Caco-2 (cell line): ENCODE results near the gene RHCG. TPM values are rescaled to one million over a fixed set of nuclear protein-coding genes. Genes with fewer than 3 reads are reported as not detected.
A peak's percentile ranks its signal among the peaks of the same experiment; 100 is the strongest.

Source experiments
- BruUV-seq: library from RNA; stranded (reverse); fragments of 400-500 nt; replicated peaks from 2 replicates; lab custom pipeline; 2021; lab: Mats Ljungman, UMichigan
- CTCF ChIA-PET: fragments of 300-600 bp; sonication (Branson Sonifier 250); formaldehyde crosslinking; loops from one replicate; lab custom pipeline; 2022; ENCODE audit warnings: antibody characterized with exemption; lab: Charles Lee
- POLR2A ChIA-PET: fragments of 300-600 bp; sonication (Branson Sonifier 250); formaldehyde crosslinking; loops from one replicate; lab custom pipeline; 2022; ENCODE audit warnings: antibody characterized with exemption; lab: Charles Lee
- DNase-seq, 2 experiments: peaks; one replicate each; pipeline versions ENCODE4 v3.0.0 to v3.0.0-alpha.2; 2020 to 2022
- H3K27me3 ChIP-seq: replicated peaks from 2 replicates; pipeline ENCODE4 v1.6.0; 2011; ENCODE audit warnings: low read length; ENCODE audit not compliant: control insufficient read depth, insufficient read depth
- H3K36me3 ChIP-seq: 2 replicates; pipeline ENCODE4 v1.5.1; 2011; ENCODE audit warnings: low read length; ENCODE audit not compliant: control insufficient read depth, insufficient read depth
- H3K4me1 ChIP-seq: fragments of 250-450 bp; sonication (Bioruptor Pico); 2 replicates; pipeline ENCODE4 v1.5.1; 2020; ENCODE audit warnings: mild to moderate bottlenecking
- H3K4me3 ChIP-seq: 2 replicates; pipeline ENCODE4 v1.5.1; 2011; ENCODE audit warnings: low read depth, mild to moderate bottlenecking, control low read depth, low read length
- H3K9me3 ChIP-seq: fragments of 250-450 bp; sonication (Bioruptor Pico); 2 replicates; pipeline ENCODE4 v1.5.1; 2020; ENCODE audit warnings: mild to moderate bottlenecking, moderate library complexity
- H3K27ac Mint-ChIP-seq: one replicate; pipeline ENCODE4 v1.8.0; 2022; ENCODE audit warnings: mixed read lengths; ENCODE audit not compliant: unreplicated experiment
- H3K27me3 Mint-ChIP-seq: one replicate; pipeline ENCODE4 v1.8.0; 2022; ENCODE audit warnings: mixed read lengths; ENCODE audit not compliant: insufficient read depth, unreplicated experiment
- H3K36me3 Mint-ChIP-seq: one replicate; pipeline ENCODE4 v1.8.0; 2022; ENCODE audit warnings: mild to moderate bottlenecking, mixed read lengths; ENCODE audit not compliant: insufficient read depth, unreplicated experiment
- H3K4me1 Mint-ChIP-seq: one replicate; pipeline ENCODE4 v1.8.0; 2022; ENCODE audit warnings: low read depth, mixed read lengths; ENCODE audit not compliant: unreplicated experiment
- H3K4me3 Mint-ChIP-seq: one replicate; pipeline ENCODE4 v1.8.0; 2022; ENCODE audit warnings: mild to moderate bottlenecking, moderate library complexity, mixed read lengths; ENCODE audit not compliant: unreplicated experiment
- H3K9me3 Mint-ChIP-seq: one replicate; pipeline ENCODE4 v1.8.0; 2022; ENCODE audit warnings: mixed read lengths; ENCODE audit not compliant: unreplicated experiment
- CTCF ChIP-seq, 2 experiments: fragments of 200-600 bp in 1 of 2; IDR thresholded peaks; 1 replicate in 1 of 2; 2 replicates in 1 of 2; pipeline versions ENCODE4 v1.5.1 to v1.8.0; 2011 to 2022; ENCODE audit warnings: antibody characterized with exemption in 1 of 2, control low read depth in 1 of 2, inconsistent platforms in 1 of 2, low read depth in 1 of 2, low read length in 1 of 2, mild to moderate bottlenecking in 1 of 2, moderate library complexity in 1 of 2; ENCODE audit not compliant: insufficient read depth in 1 of 2, severe bottlenecking in 1 of 2, unreplicated experiment in 1 of 2
- intact Hi-C: fragments of 100-400 bp; cut with micrococcal nuclease; formaldehyde crosslinking; loops from one replicate; pipeline ENCODE4 v1.10.0; 2022; ENCODE audit not compliant: unreplicated experiment
- total RNA-seq: library from RNA; stranded (reverse); gene quantifications from 2 replicates; pipeline ENCODE4 v1.2.3, GENCODE V29; 2022

The RHCG gene
- total RNA-seq, 1 experiment from 2014 or later: not detected

- intact Hi-C loops: loop anchor here (1.0 kb wide), 1 partner anchor 20 kb away; no protein-coding TSS in a partner anchor
- peak; percentile 78 to 84 for DNase-seq
- no peak overlapping the region for H3K4me3 Mint-ChIP-seq
- H3K4me1 ChIP-seq: peaks cover 17% of the 10 kb centered on the region
- no TSS peak for BruUV-seq
- peaks cover 14% of the 10 kb centered on the region for H3K4me1 Mint-ChIP-seq
- H3K27me3 Mint-ChIP-seq: no peaks in the 10 kb centered on the region
- H3K9me3 Mint-ChIP-seq: no peaks in the 10 kb centered on the region
- H3K36me3 ChIP-seq: no peaks in the 10 kb centered on the region
- H3K9me3 ChIP-seq: no peaks in the 10 kb centered on the region
- ChIA-PET CTCF (no interaction called here), POLR2A (no interaction called here)
- no peaks in the 10 kb centered on the region for H3K27me3 ChIP-seq
- no peaks in the 10 kb centered on the region for H3K36me3 Mint-ChIP-seq
- no peak overlapping the region for H3K4me3 ChIP-seq
- H3K27ac Mint-ChIP-seq: peak overlapping the region; percentile 4
- peak; percentile 30 to 32 for TF ChIP-seq CTCF (IDR thresholded peaks at IDR 0.05; ENCODE audit: insufficient read depth in 1 of 2, low read depth in 1 of 2, low read length in 1 of 2, severe bottlenecking in 1 of 2, unreplicated experiment in 1 of 2)
Measured at GRCh38 chr15:89436560-89437311, 59.6 kb downstream of the RHCG start.

GRCh38 chr15:89435362-89435761 is 61.0 kb downstream of the RHCG start:
- Mint-ChIP-seq H3K4me1 (peaks cover 18% of the 10 kb centered on the region), H3K4me3 (no peak overlapping the region), H3K27me3 (no peaks in the 10 kb centered on the region), H3K36me3 (no peaks in the 10 kb centered on the region), H3K9me3 (no peaks in the 10 kb centered on the region), H3K27ac (no peak overlapping the region)
- no peak overlapping the region for H3K4me3 ChIP-seq
- ChIA-PET CTCF (no interaction called here), POLR2A (no interaction called here)
- no peaks in the 10 kb centered on the region for H3K9me3 ChIP-seq
- DNase-seq: no peak
- no peaks in the 10 kb centered on the region for H3K27me3 ChIP-seq
- intact Hi-C loops: no loop called here
- no peaks in the 10 kb centered on the region for H3K36me3 ChIP-seq
- no TSS peak for BruUV-seq
- no peak for TF ChIP-seq CTCF (IDR thresholded peaks at IDR 0.05; ENCODE audit: insufficient read depth in 1 of 2, low read depth in 1 of 2, low read length in 1 of 2, severe bottlenecking in 1 of 2, unreplicated experiment in 1 of 2)
- peaks cover 17% of the 10 kb centered on the region for H3K4me1 ChIP-seq

GRCh38 chr15:89433686-89434085 is 62.7 kb downstream of the RHCG start:
- Histone ChIP-seq H3K9me3 (no peaks in the 10 kb centered on the region), H3K36me3 (no peaks in the 10 kb centered on the region), H3K27me3 (no peaks in the 10 kb centered on the region), H3K4me3 (no peak overlapping the region), H3K4me1 (peaks cover 17% of the 10 kb centered on the region)
- peaks cover 21% of the 10 kb centered on the region for H3K4me1 Mint-ChIP-seq
- H3K27ac Mint-ChIP-seq: no peak overlapping the region
- CTCF ChIA-PET: interaction anchor here (0.7 to 0.9 kb wide), 2 partner anchors 74 to 756 kb away, joined by 3 to 6 read pairs; no protein-coding TSS in a partner anchor
- POLR2A ChIA-PET: no interaction called here
- TF ChIP-seq CTCF (IDR thresholded peaks at IDR 0.05; ENCODE audit: insufficient read depth in 1 of 2, low read depth in 1 of 2, low read length in 1 of 2, severe bottlenecking in 1 of 2, unreplicated experiment in 1 of 2): no peak
- H3K36me3 Mint-ChIP-seq: no peaks in the 10 kb centered on the region
- BruUV-seq: no TSS peak
- no peaks in the 10 kb centered on the region for H3K9me3 Mint-ChIP-seq
- no peak for DNase-seq
- no peaks in the 10 kb centered on the region for H3K27me3 Mint-ChIP-seq
- intact Hi-C loops: no loop called here
- H3K4me3 Mint-ChIP-seq: no peak overlapping the region
